Keratinocyte (primary cell): ENCODE data around the gene STXBP3.

Experiments
- CTCF ChIP-seq, 3 experiments: IDR thresholded peaks in 1 of 3; conservative IDR thresholded peaks in 1 of 3; optimal IDR thresholded peaks in 1 of 3; 2 replicates in 2 of 3; 3 replicates in 1 of 3; pipeline versions ENCODE3 to v1.5.1; 2011; ENCODE audit warnings: low read length in 3 of 3, mild to moderate bottlenecking in 3 of 3, moderate library complexity in 2 of 3, control low read depth in 1 of 3, inconsistent platforms in 1 of 3; ENCODE audit not compliant: insufficient read depth in 2 of 3; ENCODE audit errors: extremely low read depth in 1 of 3
- EZH2 ChIP-seq: IDR thresholded peaks from one replicate; pipeline ENCODE4 v1.6.1; 2012; ENCODE audit warnings: inconsistent platforms, mild to moderate bottlenecking, low read length, moderate library complexity

DNA sequence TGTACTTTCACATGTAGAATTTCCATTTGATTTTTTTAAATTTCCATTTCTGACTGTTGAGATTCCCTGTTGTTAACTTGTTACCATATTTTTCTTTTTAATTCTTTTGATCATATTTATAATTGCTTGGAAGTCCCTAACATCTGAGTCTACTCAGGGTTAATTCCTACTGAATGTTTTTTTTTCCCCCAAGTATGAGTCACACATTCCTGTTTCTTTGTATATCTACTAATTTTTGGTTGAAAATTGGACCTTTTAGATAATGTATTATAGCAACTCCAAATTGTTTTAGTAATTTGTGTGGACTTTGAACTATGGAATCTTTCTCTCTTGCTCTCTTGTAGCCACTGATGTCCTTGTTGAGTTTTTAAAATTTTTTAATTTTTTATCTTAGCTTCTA, 54.6 kb downstream of the STXBP3 start:
- TF ChIP-seq CTCF (optimal IDR thresholded peaks at IDR 0.05 in 1 of 3, IDR thresholded peaks at IDR 0.05 in 1 of 3, conservative IDR thresholded peaks at IDR 0.05 in 1 of 3; ENCODE audit: extremely low read depth in 1 of 3, insufficient read depth in 2 of 3, low read length in 3 of 3) (no peak), EZH2 (no peak)
